ENCODE results near the gene FBXO41.
A peak's percentile ranks its signal among the peaks of the same experiment; 100 is the strongest.

The FBXO41 gene

DNA sequence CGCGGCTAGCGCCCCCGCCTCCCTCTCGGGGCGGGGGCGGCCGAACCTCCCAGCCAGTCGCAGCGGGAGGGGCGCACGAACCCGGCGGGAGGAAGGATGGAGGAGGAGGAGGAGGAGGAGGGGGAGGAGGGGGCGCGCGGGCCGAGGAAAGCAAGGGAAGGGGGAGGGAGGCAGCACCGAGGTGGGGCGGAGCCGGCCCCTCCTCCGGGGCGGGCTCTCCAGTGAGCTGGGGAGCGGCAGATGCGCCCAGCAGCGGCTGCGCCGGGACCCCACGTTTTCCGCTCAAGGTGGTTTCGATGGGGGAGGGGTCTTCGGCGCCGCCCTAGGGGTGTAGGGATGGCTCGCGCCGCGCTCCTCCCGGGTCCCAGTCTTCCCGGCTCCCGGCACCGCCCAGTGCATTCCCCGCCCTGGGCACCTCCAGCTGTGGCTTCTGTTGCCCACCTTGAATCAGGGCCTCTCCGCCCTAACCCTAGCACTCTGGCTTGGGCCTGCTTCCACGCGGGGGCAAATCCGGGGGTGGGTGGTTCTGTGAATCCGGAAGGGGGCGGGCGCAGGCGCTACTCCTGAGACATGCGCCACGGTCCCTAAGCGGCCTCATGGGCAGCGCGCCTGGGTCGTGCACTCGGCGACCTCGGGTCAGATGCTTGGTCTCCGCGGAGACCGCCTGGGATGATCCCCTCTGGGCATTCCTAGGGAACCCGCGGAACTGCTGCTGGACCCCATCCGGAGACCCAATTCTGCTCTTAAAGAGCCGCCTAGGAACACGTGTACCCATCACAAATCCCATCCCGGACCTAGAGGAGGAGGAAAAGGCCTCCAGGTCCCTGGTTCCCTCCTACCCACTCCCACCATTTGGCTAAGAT is at the start of gene FBXO41:
Gene FBXO41, minus strand, starts transcription at position 183 of the 863 bp plus-strand sequence. CDS start 14,848 bp downstream, outside the sequence.
- peak; percentile 45 to 67 for DNase-seq

GRCh38 chr2:73334045-73334444 is 49.8 kb upstream of the FBXO41 start:
- DNase-seq = no peak

DNA sequence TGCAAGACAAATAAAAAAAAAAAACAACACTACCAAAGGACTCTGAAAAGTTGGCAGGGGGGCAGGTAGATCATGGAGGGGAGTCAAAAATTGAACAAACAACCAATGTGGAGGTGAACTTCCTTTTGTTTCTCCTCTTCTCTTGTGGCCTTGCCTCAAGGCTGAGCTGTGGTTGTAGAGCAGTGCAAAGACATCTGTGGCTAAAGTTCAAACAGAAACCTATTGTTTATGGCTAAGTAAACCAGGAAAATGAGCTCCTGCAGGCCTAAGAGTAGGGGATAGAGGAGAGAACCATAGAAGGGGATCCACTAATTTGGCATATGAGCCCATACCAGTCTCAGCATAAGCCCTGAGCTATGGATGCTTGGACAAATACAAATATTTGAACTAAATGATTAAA is 49.3 kb upstream of the FBXO41 start:
- no peak for DNase-seq

GRCh38 chr2:73324126-73324725 is 39.9 kb upstream of the FBXO41 start:
- DNase-seq = no peak

- no peak for DNase-seq
These were observed 39.3 kb upstream of the FBXO41 start for GRCh38 chr2:73323551-73323950.

- no peak for DNase-seq
These were observed 30.2 kb upstream of the FBXO41 start for GRCh38 chr2:73314441-73314840.

GRCh38 chr2:73307720-73308119 is 23.4 kb upstream of the FBXO41 start:
- DNase-seq = no peak

GRCh38 chr2:73301636-73302035 is 17.4 kb upstream of the FBXO41 start:
- DNase-seq = no peak

GRCh38 chr2:73300926-73301325 is 16.6 kb upstream of the FBXO41 start:
- no peak for DNase-seq

GRCh38 chr2:73297586-73297985 is 13.3 kb upstream of the FBXO41 start:
- peak in 1 of 2 experiments; percentile 41 for DNase-seq

GRCh38 chr2:73297151-73297559 is 12.9 kb upstream of the FBXO41 start:
- peak in 1 of 2 experiments; percentile 64 for DNase-seq

DNA sequence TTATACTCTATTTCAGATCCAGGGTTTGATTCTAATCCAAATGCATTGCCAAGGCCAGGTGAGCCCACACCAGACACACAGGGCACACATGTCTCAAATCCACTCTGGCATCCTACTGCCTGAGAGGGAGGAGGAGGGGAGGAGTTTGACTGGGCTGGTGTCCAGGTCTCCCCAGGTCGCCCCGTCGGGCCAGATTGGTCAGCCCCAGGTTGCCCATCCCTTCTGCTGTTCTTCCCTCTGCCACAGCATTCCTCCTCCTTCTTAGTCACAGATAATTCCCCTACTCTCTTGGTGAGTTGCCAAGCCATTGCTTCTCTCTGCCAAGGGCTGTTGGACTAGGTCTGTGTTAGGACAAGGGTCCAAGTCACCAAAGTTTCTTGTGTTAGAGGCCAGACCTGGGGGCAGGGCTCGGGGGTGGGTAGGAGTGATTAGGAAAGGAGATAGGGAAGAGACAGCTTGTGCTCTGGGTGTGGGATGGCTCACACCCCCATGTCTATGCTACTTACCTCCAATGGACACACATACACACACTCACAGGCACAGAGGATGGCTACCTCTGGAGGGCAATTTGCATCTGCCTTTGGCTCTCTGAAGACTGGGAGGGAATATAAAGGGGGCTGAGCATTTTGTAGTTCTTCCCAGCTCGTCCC is 11.6 kb upstream of the FBXO41 start:
- DNase-seq = no peak

DNA sequence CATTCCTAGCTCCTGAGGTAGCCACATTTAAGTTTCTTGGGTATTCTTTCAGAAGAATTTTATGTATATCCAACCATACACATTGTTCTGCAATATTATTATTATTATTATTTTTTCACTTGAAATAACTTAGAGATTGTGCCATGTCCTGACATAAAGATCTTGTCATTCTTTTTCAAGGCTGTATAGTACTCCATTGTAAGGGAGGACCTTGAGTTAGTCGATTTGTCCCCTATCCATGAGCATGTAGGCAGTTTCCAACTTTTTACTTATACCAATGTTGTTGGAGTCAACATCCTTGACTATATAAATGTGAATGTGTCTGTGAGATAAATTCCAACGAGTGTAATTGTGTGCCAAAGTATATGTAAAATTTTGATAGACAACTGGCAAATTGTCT is 10.0 kb upstream of the FBXO41 start:
- no peak for DNase-seq

DNA sequence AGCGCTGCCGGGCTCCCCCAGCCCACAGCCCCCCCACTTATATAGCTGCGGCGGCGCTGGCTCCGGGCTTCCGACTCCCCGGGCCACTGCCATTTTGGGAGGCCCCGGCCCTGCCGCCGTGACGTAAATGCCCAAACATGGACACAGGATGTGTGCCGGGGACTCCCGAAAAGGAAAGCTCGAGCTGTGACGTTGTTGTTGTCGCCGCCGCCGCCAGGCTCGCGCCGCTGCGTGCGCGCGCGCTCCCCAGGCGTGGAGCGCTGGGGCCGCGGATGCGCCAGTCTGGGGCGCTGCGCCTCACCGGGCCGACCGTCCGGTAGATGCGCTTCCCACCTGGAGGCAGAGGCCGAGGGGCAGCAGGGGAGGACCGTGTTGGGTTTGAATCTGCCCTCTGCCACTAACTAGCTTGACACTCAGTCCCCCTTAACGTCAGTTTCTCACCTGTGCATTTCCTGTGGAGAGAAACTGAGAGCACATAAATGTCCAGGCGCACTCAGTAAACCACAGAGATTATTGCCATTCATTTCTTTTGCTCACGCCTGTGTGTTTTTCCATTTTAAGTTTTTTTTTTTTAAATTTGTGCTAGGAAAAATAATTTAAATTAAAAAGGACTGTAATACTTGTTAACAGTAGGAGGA is 9.4 kb upstream of the FBXO41 start, which contains the start of gene EGR4:
Gene EGR4, minus strand, starts transcription at position 15 of the 638 bp plus-strand sequence. CDS start 231 bp downstream, outside the sequence.
- peak; percentile 37 to 83 for DNase-seq

GRCh38 chr2:73292906-73293533 is 8.7 kb upstream of the FBXO41 start:
- DNase-seq = peak in 1 of 2 experiments; percentile 34

DNA sequence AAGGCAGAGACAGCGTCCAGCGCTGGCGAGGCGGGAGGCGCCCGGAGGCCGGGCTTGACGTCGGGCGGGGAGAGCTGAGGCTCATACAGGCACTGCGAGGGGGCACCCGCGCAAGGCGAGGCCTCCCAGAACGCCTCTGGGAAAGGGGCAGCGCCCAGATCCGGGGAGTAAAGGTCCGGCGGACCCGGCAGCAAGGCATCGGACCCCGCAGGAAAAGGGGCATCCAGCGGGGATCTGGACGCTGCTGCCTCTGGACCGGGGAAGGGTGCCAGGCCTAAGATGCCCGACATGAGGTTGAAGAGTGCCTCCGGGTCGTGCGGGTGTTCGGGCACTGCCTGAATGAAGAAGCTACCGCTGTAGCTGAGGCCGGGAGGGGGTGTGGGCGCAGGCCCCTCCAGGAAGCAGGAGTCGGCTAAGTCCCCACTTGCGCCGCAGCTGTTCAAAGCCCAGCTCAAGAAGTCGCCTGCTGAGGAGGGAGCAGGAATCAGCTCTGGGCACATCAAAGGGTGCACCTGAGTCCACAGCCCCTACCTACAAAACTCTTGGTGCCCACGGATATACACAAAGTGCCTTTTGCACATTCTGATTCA is 8.1 kb upstream of the FBXO41 start:
- DNase-seq = peak in 1 of 2 experiments; percentile 52

DNA sequence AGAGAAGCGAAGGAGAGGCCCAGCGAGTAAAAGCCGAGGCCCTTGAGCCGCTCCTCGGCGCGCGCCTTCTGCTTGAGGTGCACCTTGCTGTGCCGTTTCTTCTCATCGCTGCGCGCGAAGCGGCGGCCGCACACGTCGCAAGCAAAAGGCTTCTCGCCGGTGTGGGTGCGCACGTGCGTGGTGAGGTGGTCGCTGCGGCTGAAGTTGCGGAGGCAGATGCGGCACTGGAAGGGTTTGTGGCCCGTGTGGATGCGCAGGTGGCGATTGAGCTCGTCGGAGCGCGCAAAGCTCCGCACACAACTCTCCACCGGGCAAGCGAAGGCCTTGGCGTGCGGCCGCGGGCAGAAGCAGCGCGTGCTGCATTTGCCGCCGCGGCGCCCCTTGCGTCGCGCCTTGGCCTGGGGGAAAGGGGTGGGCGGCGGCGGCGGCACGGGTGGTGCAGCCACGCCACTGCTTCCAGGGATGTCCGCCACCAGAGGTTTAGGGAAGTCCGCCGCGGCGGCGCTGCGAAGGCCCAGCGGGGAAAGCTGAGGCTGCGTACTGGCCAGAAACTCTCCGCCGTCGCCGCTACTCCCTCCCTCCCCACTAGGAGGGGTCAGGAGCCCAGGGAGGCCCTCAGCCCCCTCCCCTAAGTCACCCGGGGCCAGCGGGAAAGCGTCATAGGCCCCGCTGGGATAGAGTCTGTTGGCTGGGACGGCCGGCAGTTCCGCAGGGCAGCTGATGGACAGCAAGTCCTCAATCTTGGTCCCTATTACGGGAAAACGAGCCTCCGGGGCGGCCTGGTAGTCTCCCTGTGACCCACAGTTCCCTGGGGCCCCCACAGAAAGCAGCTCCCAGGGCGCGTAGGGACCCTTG is 7.4 kb upstream of the FBXO41 start:
- DNase-seq = peak; percentile 20 to 62

DNA sequence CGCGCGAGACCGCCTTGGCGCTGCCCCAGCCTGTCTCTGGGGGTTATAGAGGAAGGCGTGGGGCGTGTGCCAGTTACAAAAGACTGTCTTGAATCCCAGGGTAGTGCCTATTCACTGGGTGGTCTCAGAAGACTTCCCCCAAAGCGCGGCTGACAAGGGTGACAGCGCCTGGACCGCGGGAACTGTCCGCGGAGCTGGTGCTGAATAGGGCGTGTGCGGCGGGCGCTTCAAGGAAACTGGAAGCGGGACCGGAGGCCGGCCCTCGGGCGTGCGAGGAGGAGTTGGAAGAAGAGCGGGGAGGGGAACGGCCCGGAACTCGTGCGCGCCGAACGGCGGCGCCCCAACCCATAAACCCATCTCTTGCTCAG is 6.8 kb upstream of the FBXO41 start:
- DNase-seq = no peak

DNA sequence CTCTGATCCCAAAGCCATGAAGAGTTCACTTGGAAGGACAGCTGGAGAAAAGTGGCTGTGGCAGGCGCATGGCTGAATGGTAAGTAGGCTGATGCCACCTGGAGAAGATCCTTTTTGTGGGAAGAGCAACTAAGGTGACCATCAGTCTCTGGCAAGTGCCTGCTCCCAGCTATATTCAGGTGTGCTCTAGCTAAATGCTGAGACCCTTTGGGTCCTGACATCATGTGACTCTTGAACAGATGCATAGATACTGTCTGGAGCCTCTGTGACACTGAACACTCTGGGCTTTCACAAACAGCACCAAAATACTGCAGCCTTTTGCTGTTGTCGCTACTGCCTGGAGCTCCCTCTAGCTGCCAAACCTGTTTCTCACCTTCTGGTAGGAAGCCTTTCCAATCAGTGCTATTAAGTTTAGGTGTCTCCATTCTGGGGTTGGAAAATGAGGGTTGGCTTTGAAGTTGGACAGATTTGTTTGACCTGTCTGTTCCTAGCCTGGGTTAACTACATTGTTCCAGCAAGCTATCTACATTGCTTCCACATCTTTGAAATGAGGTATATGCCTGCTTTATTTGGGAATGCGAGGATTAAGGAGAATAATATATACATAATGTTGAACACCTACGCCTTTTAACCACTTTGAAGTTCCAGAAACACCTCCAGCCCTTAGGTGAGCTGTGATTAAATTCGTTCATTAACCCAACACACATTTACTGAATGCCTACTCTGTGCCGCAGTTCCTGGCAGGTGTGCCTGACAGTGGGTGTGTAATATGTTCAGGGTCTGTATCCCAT is 6.0 kb upstream of the FBXO41 start:
- DNase-seq = peak; percentile 45 to 75

- DNase-seq = no peak
These were observed 5.0 kb upstream of the FBXO41 start for GRCh38 chr2:73289304-73289703.

Data from NCI-H524 (cell line).